HG02678 (cell line): ENCODE measurements around the gene FAM83D.

Source experiments
- ATAC-seq: cut with Tn5 transposase; IDR thresholded peaks from one replicate; pipeline ENCODE4 v1.9.1; 2021; ENCODE audit warnings: mild to moderate bottlenecking, moderate library complexity; ENCODE audit not compliant: unreplicated experiment

FAM83D gene

DNA sequence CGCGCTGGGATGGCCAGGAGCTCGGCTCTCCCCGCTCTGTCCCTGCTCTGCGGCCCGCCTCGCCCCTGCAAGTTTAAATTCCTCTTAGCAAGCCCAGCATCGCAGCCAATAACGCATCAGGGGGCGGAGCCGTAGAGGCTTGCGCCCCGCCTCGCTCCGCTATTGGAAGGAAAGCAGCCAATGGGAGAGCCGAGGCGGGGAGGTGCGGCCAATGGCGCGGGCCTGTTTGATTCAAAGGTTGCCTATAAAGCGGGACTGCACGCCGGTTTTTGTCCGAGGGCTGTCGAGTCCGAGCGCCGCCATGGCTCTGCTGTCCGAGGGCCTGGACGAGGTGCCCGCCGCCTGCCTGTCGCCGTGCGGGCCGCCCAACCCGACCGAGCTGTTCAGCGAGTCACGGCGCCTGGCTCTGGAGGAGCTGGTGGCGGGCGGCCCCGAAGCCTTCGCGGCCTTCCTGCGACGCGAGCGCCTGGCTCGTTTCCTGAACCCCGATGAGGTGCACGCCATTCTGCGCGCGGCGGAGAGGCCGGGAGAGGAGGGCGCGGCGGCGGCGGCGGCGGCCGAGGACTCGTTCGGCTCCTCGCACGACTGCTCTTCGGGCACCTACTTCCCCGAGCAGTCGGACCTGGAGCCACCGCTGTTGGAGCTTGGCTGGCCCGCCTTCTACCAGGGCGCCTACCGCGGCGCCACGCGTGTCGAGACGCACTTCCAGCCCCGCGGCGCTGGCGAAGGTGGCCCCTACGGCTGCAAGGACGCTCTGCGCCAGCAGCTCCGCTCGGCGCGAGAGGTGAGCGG is at the start of gene FAM83D:
TSS of gene FAM83D (plus strand) at position 276 of the 792 bp plus-strand sequence. CDS start at position 302, 26 bp downstream.
- ATAC-seq, result peak; percentile 94

DNA sequence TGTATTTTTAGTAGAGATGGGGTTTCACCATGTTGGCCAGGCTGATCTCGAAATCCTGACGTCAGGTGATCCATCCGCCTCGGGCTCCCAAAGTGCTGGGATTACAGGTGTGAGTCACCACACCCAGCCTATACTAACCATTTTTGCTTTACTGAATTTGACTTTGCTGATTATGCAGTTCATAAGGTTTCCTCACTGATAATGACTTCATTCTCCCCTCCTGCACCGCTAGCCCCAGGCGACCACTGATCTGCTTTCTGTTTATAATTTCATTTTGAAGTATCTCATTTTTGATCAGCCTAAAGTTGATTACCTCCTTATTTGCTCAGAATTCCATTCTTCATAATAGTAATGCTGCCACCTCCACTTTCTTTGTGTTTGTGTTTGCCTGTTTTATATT is 48.7 kb upstream of the FAM83D start:
- ATAC-seq, result no peak

- ATAC-seq, result no peak
Observed at GRCh38 chr20:38878866-38879265, 47.4 kb upstream of the FAM83D start.

- no peak for ATAC-seq
Observed at GRCh38 chr20:38880952-38881735, 45.1 kb upstream of the FAM83D start.

DNA sequence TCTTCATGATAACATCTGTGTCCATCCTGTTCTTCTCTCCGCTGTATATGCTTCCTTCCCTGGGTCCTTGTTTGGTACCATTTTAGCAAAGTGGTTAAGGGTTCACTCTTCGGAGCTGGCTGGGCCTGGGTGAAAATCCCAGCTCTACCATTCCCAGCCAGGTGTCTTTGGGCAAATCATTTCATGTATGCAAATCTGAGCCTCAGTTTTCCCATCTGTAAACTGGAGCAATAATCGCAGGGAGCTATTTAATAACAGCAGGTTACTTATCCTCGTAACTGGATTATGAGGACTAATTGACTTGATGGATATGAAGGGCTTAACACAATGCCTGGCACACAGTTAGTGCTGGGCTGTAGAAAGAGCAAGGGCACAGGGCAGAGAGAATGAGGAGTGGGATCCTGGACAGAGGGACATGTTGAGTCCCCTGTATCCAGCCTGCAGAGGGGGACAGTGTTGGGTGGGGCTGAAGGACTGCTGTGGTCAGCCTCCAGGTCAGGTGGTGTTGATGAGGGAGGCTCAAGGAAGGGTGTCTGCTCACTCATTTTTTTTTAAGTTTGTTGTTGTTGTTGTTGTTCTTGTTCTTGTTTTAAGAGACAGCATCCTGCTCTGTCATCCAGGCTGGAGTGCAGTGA is 44.3 kb upstream of the FAM83D start:
- ATAC-seq, result no peak

GRCh38 chr20:38882600-38882999 is 43.6 kb upstream of the FAM83D start:
- ATAC-seq, result no peak

- ATAC-seq, result no peak
Observed at GRCh38 chr20:38883081-38883980, 42.9 kb upstream of the FAM83D start.

GRCh38 chr20:38883981-38884733 is 42.1 kb upstream of the FAM83D start:
- ATAC-seq, result no peak

GRCh38 chr20:38885357-38885756 is 40.9 kb upstream of the FAM83D start:
- ATAC-seq, result no peak

GRCh38 chr20:38888059-38888831 is 38.0 kb upstream of the FAM83D start:
- no peak for ATAC-seq

GRCh38 chr20:38889050-38889449 is 37.2 kb upstream of the FAM83D start:
- ATAC-seq, result no peak

GRCh38 chr20:38889792-38890496 is 36.3 kb upstream of the FAM83D start:
- no peak for ATAC-seq

DNA sequence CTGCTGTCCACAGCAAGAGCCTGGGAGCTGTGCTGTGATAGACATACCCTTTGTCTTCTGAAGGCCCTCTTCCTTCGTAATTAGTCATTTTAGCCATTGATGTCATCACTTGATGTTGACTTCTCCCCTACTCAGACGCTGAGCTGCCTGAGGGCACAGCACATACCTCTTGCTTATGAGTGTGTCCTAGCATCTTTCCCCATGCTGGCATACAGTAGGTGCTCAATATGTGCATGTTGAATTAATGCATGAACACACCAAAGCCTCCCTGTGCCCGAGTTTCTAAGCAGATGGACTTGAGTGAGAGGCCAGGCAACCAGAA is 35.8 kb upstream of the FAM83D start:
- no peak for ATAC-seq

- peak; percentile 48 for ATAC-seq
Observed at GRCh38 chr20:38892091-38892981, 33.9 kb upstream of the FAM83D start.

DNA sequence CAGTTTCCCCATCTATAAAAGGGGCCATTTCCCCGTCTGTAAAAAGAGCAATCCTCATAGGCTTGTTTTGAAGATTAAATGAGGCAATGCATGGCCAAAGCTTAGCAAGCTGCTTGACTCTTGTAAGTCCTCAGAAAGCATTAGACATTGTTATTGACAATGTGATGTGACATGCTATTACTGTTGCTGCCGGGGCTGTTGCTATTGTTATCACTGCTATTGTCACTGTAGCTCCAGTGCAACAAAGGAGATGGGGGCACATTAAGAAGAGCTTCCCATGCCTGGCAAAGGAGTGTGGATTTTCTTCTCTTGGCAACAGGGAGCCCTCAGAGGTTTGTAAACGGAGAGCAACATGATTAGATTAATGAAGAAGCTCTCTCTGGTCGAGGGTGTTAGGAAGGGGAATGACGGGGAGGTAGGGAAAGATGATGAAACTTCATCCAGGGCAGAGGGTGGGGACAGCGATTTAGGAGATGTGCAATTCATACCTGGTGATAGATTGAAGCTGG is 33.1 kb upstream of the FAM83D start:
- ATAC-seq, result no peak

DNA sequence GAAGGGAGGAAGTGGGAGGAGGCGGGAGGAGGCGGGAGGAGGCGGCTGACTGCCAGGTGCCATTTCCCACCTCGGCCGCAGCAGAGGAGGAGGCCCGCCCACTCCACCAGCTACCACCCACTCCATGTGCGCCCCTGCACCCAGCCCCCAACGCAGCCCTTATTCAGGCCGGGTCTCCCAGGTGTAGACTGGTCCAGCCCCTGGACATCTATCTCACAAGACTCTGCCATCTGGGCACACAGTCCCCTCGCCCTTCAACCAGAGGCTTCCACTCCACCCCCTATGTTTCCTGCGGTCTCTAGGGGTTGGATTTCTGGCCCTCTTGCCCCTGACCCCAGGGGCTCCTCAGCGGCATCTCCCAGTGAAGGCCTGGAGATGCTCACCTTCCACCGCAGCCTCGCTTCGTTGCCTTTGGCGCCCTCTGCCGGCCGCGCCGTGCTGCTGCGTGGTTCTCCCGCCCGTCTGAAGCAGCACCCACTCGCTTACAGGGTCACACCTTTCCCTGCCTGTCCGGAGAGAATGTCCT is 32.6 kb upstream of the FAM83D start:
- ATAC-seq, result peak; percentile 57
